WERI-Rb-1 (cell line): ENCODE results near the gene EFHC2.

Experiments used
- DNase-seq: peaks from one replicate; pipeline ENCODE4 v3.0.0-alpha.2; 2020
- H3K27ac ChIP-seq: fragments of 250-450 bp; sonication (Bioruptor Pico); 2 replicates; pipeline ENCODE4 v1.5.1; 2020; ENCODE audit warnings: mild to moderate bottlenecking, moderate library complexity
- H3K27me3 ChIP-seq: fragments of 250-450 bp; sonication (Bioruptor Pico); 2 replicates; pipeline ENCODE4 v1.5.1; 2021; ENCODE audit warnings: mild to moderate bottlenecking, low read depth, moderate library complexity; ENCODE audit not compliant: insufficient read depth, severe bottlenecking
- H3K36me3 ChIP-seq: fragments of 250-450 bp; sonication (Bioruptor Pico); 2 replicates; pipeline ENCODE4 v1.5.1; 2020; ENCODE audit warnings: mild to moderate bottlenecking, moderate library complexity
- H3K4me3 ChIP-seq: 2 replicates; pipeline ENCODE4 v1.5.1; 2011; ENCODE audit warnings: low read depth, mild to moderate bottlenecking, control low read depth, low read length
- H3K9me3 ChIP-seq: fragments of 250-450 bp; sonication (Bioruptor Pico); 2 replicates; pipeline ENCODE4 v1.5.1; 2021; ENCODE audit warnings: mild to moderate bottlenecking, moderate library complexity; ENCODE audit not compliant: severe bottlenecking
- TF ChIP-seq, protein P1 (sequence below): IDR thresholded peaks from 2 replicates; pipeline ENCODE4 v1.5.1; 2011; ENCODE audit warnings: low read depth, mild to moderate bottlenecking, control low read depth, inconsistent platforms, low read length

EFHC2 gene, protein sequence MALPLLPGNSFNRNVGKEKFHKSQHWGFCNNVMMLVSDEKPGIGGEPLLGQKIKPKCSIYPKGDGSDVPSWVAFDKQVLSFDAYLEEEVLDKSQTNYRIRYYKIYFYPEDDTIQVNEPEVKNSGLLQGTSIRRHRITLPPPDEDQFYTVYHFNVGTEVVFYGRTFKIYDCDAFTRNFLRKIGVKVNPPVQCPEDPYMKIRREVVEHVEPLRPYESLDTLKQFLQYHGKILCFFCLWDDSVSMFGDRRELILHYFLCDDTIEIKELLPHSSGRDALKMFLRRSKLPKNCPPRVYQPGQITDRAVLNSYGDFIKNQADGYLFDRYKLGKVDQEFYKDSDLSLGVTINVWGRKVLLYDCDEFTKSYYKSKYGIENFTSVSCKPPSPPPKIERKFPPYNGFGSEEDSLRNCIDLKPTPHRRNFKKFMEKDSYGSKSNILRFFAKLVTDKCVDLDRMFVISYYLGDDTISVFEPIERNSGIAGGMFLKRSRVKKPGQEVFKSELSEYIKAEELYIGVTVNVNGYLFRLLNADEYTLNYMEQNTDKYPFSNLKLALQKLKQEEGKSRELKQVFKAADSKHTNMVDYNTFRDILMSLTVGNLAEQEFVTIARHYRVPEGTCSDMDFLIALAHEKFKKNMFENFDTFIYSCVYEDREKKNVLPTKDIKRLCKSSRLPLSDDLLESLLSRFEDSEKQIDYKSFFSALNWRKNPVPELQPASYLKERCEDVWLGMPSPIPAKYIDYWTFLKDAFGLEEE

DNA sequence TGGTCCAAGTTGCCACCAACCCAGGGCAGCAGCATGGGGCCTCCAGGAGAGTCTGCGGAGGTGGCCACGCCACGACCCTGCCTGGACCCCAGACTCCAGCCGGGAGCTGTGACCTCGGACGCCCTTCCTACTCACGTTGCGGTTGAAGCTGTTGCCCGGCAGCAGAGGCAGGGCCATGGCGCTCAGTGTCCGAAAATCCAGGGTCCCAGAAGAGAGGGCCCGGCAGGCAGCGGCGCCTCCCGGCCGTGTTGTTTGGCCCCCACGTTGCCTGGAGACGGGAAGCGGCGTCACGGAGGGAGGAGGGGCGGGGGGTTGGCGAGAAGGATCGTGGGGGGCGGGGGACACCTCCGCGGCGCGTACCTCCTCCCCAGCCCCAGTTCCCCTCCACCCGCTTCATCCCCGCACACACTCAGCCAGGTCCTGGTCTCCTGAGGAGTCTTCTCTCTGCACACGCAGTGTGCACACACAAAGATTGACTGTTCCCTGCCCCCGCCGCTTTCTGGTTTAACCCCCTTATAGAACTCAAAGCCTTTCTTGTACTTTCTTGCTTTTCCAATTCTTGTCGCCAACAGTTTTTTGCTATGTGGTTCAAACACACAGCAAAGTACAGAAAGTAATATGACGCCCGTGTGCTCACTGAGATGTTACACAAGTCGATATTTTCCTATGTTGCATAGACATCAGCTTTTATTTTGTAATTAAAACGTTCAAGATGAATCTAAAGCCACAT lies at the start of gene EFHC2:
Gene EFHC2, minus strand, starts transcription at position 261 of the 730 bp plus-strand sequence. Its CDS starts 84 bp downstream, at position 177.
- no peak within 1 kb of the TSS for H3K27ac ChIP-seq
- peak within 1 kb of the TSS; percentile 52 for H3K4me3 ChIP-seq
- TF ChIP-seq, protein P1, sequence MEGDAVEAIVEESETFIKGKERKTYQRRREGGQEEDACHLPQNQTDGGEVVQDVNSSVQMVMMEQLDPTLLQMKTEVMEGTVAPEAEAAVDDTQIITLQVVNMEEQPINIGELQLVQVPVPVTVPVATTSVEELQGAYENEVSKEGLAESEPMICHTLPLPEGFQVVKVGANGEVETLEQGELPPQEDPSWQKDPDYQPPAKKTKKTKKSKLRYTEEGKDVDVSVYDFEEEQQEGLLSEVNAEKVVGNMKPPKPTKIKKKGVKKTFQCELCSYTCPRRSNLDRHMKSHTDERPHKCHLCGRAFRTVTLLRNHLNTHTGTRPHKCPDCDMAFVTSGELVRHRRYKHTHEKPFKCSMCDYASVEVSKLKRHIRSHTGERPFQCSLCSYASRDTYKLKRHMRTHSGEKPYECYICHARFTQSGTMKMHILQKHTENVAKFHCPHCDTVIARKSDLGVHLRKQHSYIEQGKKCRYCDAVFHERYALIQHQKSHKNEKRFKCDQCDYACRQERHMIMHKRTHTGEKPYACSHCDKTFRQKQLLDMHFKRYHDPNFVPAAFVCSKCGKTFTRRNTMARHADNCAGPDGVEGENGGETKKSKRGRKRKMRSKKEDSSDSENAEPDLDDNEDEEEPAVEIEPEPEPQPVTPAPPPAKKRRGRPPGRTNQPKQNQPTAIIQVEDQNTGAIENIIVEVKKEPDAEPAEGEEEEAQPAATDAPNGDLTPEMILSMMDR: no peak

DNA sequence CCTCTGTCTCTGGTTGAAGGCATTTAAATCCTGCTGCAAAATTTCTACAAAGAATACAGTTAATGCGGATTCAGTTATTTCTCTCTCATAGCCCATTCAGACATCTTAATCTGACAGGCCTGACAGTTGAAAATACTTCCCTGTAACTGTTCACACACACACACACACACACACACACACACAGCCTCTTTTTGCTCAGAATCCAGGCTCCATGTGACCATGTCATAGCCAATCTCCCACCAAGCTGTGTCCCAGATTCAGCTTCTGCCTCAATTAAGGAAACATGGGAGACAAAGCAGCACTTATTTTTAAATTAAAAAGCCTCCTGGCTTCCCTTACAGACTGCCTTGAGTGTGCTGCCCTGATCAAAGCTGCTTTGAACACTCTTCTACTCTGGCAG lies 49.3 kb upstream of the EFHC2 start:
- no peaks in the 10 kb centered on the region for H3K9me3 ChIP-seq
- no peak overlapping the region for H3K4me3 ChIP-seq
- TF ChIP-seq, protein P1: no peak
- no peak overlapping the region for H3K27ac ChIP-seq
- no peak for DNase-seq
- no peaks in the 10 kb centered on the region for H3K36me3 ChIP-seq
- no peaks in the 10 kb centered on the region for H3K27me3 ChIP-seq

More for the DNA sequence above, at the start of gene EFHC2:
- H3K36me3 ChIP-seq: no peaks in the 10 kb centered on the region
- peak; percentile 26 for DNase-seq
- H3K27me3 ChIP-seq: peaks cover 13% of the 10 kb centered on the region
- no peaks in the 10 kb centered on the region for H3K9me3 ChIP-seq

DNA sequence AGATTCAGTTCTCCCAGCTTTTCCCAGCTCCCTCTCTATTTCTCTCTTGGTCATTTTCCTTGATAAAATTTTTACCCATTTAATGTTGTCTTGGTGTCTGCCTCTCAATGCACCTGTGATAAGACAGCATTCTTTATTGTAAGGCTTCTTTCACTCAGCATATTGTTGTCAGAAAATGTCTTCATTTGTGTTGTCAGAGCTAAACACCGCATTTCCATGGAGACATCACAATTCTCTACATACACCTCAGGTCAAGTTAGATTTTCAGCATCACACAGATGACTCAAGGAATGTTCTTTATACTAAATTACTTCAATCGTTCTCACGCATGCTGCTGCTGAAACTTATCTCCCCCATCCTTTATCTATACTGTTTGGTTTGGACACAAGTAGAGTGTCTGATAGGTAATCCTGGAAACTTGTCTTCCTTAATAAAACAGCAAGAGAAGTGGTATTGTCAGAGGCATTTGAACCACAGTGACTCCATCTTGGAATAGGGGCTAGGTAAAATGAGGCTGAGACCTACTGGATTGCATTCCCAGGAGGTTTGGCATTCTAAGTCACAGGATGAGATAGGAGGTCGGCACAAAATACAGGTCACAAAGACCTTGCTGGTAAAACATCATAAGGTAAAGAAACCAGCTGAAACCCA lies 41.3 kb upstream of the EFHC2 start:
- Histone ChIP-seq H3K27ac (no peak overlapping the region), H3K36me3 (no peaks in the 10 kb centered on the region), H3K4me3 (no peak overlapping the region), H3K9me3 (no peaks in the 10 kb centered on the region), H3K27me3 (no peaks in the 10 kb centered on the region)
- TF ChIP-seq, protein P1: no peak
- DNase-seq: no peak

DNA sequence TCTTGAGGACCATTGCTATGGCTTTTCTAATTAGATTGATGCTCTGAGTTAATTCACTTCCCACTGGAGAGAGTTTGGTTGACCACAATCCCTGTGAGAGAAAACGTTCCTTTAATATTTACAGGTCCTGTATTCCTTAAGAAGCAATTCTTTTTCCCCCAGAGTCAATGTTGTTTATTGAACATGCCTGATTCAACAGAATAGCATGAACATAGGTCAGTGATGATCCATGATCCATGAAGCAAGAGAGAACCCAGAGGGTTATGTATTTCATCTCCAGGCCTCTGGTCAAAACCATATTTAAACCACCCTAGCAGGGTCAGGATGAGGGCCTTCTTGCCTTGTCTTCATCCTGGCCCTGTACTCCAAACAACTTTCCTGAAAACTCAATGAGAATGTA lies 39.4 kb upstream of the EFHC2 start:
- Histone ChIP-seq H3K27me3 (no peaks in the 10 kb centered on the region), H3K9me3 (no peaks in the 10 kb centered on the region), H3K4me3 (no peak overlapping the region), H3K36me3 (no peaks in the 10 kb centered on the region), H3K27ac (no peak overlapping the region)
- DNase-seq: no peak
- TF ChIP-seq, protein P1: no peak

DNA sequence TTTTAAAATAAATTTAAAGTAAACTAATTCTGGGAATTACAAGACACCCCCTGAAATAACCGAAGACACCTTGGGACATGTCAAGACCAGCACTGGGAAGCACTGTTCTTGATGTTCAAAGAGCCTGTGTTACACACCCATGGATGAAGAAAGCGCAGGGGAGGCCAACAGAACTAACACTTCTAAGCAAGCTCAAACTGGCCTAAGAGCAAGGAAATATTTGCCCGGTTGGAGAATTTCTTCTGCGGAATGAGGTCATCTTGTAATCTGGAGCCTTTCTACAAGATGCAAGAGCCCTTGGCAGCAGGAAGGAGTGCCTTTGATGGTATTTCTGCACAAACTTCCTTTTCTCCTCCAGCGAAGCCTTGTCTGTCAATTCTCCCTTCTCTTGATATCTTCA lies 9.3 kb upstream of the EFHC2 start:
- TF ChIP-seq, protein P1: no peak
- Histone ChIP-seq H3K36me3 (no peaks in the 10 kb centered on the region), H3K27me3 (peaks cover 7% of the 10 kb centered on the region), H3K9me3 (no peaks in the 10 kb centered on the region), H3K27ac (no peak overlapping the region), H3K4me3 (no peak overlapping the region)
- DNase-seq: no peak
